ENCODE measurements around the gene STX4. TPM values are rescaled to one million over a fixed set of nuclear protein-coding genes. Genes with fewer than 3 reads are reported as not detected.

STX4 gene
- total RNA-seq, 1 experiment from 2014 or later: 29.2 TPM

GRCh38 chr16:31077024-31077423, 43.7 kb downstream of the STX4 start:
- Histone ChIP-seq H3K4me1 (peaks cover 4% of the 10 kb centered on the region; the same call in 1 of the 2 replicates), H3K4me3 (ENCODE audit: low read depth, low read length) (no peak overlapping the region), H3K27me3 (replicated peaks; ENCODE audit: control insufficient read depth, insufficient read depth, low read length) (no peaks in the 10 kb centered on the region), H3K36me3 (ENCODE audit: control insufficient read depth, insufficient read depth, low read length) (peaks cover 3% of the 10 kb centered on the region), H3K9me3 (no peaks in the 10 kb centered on the region)
- CTCF ChIA-PET: no interaction called here
- BruUV-seq (replicated peaks): no TSS peak
- intact Hi-C loops (cut with micrococcal nuclease; ENCODE audit: unreplicated experiment): no loop called here
- peaks cover 7% of the 10 kb centered on the region for H3K4me1 Mint-ChIP-seq (ENCODE audit: low read depth, unreplicated experiment)
- no peak overlapping the region for H3K4me3 Mint-ChIP-seq (ENCODE audit: unreplicated experiment)
- peaks cover 8% of the 10 kb centered on the region for H3K36me3 Mint-ChIP-seq (ENCODE audit: insufficient read depth, unreplicated experiment)
- H3K9me3 Mint-ChIP-seq (ENCODE audit: unreplicated experiment): no peaks in the 10 kb centered on the region
- POLR2A ChIA-PET: no interaction called here
- no peaks in the 10 kb centered on the region for H3K27me3 Mint-ChIP-seq (ENCODE audit: insufficient read depth, unreplicated experiment)
- H3K27ac Mint-ChIP-seq (ENCODE audit: unreplicated experiment): no peak overlapping the region
- no peak for DNase-seq
- TF ChIP-seq CTCF (IDR thresholded peaks at IDR 0.05; ENCODE audit: insufficient read depth in 1 of 2, low read depth in 1 of 2, low read length in 1 of 2, severe bottlenecking in 1 of 2, unreplicated experiment in 1 of 2): no peak

GRCh38 chr16:31077592-31078396, 44.4 kb downstream of the STX4 start:
- no peak for TF ChIP-seq CTCF (IDR thresholded peaks at IDR 0.05; ENCODE audit: insufficient read depth in 1 of 2, low read depth in 1 of 2, low read length in 1 of 2, severe bottlenecking in 1 of 2, unreplicated experiment in 1 of 2)
- Mint-ChIP-seq H3K27me3 (ENCODE audit: insufficient read depth, unreplicated experiment) (no peaks in the 10 kb centered on the region), H3K36me3 (ENCODE audit: insufficient read depth, unreplicated experiment) (peaks cover 14% of the 10 kb centered on the region), H3K27ac (ENCODE audit: unreplicated experiment) (no peak overlapping the region), H3K4me1 (ENCODE audit: low read depth, unreplicated experiment) (peaks cover 7% of the 10 kb centered on the region), H3K9me3 (ENCODE audit: unreplicated experiment) (no peaks in the 10 kb centered on the region), H3K4me3 (ENCODE audit: unreplicated experiment) (no peak overlapping the region)
- POLR2A ChIA-PET: interaction anchor here (0.7 kb wide), 1 partner anchor 21 kb away, joined by 3 read pairs; no protein-coding TSS in a partner anchor
- peaks cover 3% of the 10 kb centered on the region for H3K36me3 ChIP-seq (ENCODE audit: control insufficient read depth, insufficient read depth, low read length)
- BruUV-seq (replicated peaks): no TSS peak
- no peaks in the 10 kb centered on the region for H3K9me3 ChIP-seq
- DNase-seq: no peak
- CTCF ChIA-PET: no interaction called here
- H3K4me3 ChIP-seq (ENCODE audit: low read depth, low read length): no peak overlapping the region
- H3K27me3 ChIP-seq (replicated peaks; ENCODE audit: control insufficient read depth, insufficient read depth, low read length): no peaks in the 10 kb centered on the region
- H3K4me1 ChIP-seq: no peaks in the 10 kb centered on the region
- intact Hi-C loops (cut with micrococcal nuclease; ENCODE audit: unreplicated experiment): no loop called here

- Mint-ChIP-seq H3K36me3 (ENCODE audit: insufficient read depth, unreplicated experiment) (peaks cover 20% of the 10 kb centered on the region), H3K4me3 (ENCODE audit: unreplicated experiment) (no peak overlapping the region), H3K9me3 (ENCODE audit: unreplicated experiment) (no peaks in the 10 kb centered on the region), H3K4me1 (ENCODE audit: low read depth, unreplicated experiment) (peaks cover 7% of the 10 kb centered on the region), H3K27me3 (ENCODE audit: insufficient read depth, unreplicated experiment) (no peaks in the 10 kb centered on the region), H3K27ac (ENCODE audit: unreplicated experiment) (no peak overlapping the region)
- no TSS peak for BruUV-seq (replicated peaks)
- intact Hi-C loops (cut with micrococcal nuclease; ENCODE audit: unreplicated experiment): no loop called here
- no peak for DNase-seq
- Histone ChIP-seq H3K9me3 (no peaks in the 10 kb centered on the region), H3K4me1 (no peaks in the 10 kb centered on the region), H3K36me3 (ENCODE audit: control insufficient read depth, insufficient read depth, low read length) (peaks cover 3% of the 10 kb centered on the region), H3K27me3 (replicated peaks; ENCODE audit: control insufficient read depth, insufficient read depth, low read length) (no peaks in the 10 kb centered on the region), H3K4me3 (ENCODE audit: low read depth, low read length) (no peak overlapping the region)
- ChIA-PET CTCF (no interaction called here), POLR2A (interaction anchor here (0.7 kb wide), 1 partner anchor 22 kb away, joined by 3 read pairs; no protein-coding TSS in a partner anchor)
- no peak for TF ChIP-seq CTCF (IDR thresholded peaks at IDR 0.05; ENCODE audit: insufficient read depth in 1 of 2, low read depth in 1 of 2, low read length in 1 of 2, severe bottlenecking in 1 of 2, unreplicated experiment in 1 of 2)
Measured at GRCh38 chr16:31078597-31079341, 45.4 kb downstream of the STX4 start.
